ENCODE data around the gene HINT3.

DNA sequence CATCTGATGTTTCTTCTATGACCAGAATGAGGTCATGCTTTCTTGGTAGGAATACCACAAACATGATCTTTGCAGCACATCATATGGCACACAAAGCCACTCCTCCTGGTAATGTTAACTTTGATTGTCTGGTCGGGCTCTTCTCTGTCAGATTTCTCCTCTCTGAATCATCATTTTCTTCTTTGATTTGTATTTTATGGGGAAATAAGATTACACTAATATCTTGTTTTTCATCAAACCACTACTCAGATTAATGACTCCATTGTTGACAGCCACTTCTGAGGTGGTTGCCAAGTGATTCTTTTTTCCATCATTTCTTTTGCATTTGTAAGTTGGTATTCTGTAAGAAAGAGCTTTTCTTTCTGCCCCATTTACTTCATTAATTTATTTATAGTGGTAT, 59.3 kb downstream of the HINT3 start:
- TF ChIP-seq CTCF (IDR thresholded peaks at IDR 0.05; ENCODE audit: insufficient read depth, low read length, poor library complexity, severe bottlenecking) (no peak), EZH2phosphoT487 (conservative IDR thresholded peaks at IDR 0.05; ENCODE audit: low read length) (no peak)
